SW 1271 (cell line): ENCODE measurements around the gene PRIMA1.

Experiments used
- DNase-seq, 2 experiments: peaks; one replicate each; lab custom pipeline; 2025; lab: John Stamatoyannopoulos, UW

PRIMA1 gene

DNA sequence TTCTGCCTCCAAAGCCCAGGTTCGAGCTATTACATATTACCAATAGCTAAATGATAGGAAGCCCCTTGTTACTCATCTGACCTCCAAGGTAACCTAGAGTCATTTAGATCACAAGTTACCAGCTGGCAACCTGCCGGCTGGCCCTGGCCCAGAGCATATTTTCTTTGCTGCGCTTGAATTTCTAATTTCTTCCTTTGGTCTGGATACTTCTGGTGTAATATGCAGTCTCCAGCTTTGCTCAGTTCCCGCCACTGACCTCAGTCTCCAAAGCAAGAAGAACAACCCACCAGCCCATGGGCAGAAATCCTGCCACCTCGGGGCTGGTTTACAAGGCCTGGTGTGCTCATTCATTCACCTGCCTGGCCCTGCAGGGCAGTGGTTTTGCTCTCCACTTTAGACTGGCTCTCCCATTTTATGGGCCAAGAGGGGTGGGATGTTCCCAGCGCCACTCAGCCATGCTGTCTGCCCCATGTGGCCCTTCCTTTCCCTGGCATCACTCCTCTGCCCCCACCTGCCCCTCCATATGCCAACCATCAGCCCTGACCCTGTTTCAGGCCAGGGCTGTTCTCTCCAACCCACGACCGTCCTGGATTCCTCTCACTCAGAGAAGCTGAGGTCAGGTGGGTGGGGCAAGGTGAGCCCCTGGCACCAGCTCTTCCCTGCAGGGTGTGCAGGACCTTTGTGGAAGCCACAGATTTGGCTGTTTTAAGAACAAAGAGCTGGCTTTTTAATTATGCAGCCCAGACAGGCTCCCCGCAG lies 76.0 kb downstream of the PRIMA1 start:
- no peak for DNase-seq

- no peak for DNase-seq
Measured at GRCh38 chr14:93709249-93709648, 79.0 kb downstream of the PRIMA1 start.

- DNase-seq: no peak
Measured at GRCh38 chr14:93708800-93709199, 79.5 kb downstream of the PRIMA1 start.

- DNase-seq: no peak
Measured at GRCh38 chr14:93708311-93708734, 80.0 kb downstream of the PRIMA1 start.

DNA sequence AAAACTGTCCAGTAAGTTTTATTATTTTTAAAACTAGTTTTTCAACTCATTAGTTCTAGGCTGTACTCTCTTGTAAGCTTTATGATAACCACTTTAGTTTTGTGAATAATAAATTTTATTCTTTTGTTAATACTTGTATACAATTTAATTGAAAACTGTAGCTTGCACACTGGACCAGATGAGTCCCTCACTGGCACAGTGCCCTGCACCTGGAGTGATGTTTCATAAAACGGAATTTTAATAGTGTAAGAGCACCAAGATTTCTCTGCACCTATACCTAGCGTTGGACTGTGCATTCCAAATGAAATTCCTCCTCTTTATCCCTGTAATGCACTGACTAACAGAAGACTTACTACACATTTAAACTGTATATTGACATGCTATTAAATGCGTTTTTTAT lies 80.8 kb downstream of the PRIMA1 start:
- DNase-seq: no peak

DNA sequence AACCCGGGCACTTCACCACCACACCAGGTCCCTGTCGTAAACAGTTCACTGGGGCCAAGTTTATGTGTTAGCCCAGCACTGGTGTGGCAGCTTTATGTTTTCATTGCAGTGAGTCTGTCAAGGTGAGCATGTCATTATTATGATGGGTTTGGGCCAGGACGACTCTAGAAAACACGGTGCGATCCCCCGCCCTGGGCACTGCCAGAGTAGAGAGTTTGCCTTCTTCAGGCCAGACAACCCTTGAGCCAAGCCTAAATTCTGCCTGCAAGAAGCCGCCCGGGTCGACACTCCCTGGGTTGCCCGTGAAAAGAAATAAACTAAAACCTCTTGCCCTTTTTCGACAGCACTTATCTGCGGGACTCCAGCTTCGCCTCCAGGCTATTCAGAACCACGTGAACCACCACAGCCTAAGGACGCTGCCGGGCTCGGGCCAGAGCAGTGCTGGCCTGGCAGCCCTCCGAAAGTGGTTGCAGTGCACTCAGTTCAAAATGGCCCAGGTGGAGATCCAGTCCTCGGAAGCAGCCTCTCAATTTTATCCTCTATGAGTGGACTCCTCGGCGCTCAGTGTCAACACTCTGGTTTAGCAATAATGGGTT lies 81.8 kb downstream of the PRIMA1 start:
- no peak for DNase-seq

DNA sequence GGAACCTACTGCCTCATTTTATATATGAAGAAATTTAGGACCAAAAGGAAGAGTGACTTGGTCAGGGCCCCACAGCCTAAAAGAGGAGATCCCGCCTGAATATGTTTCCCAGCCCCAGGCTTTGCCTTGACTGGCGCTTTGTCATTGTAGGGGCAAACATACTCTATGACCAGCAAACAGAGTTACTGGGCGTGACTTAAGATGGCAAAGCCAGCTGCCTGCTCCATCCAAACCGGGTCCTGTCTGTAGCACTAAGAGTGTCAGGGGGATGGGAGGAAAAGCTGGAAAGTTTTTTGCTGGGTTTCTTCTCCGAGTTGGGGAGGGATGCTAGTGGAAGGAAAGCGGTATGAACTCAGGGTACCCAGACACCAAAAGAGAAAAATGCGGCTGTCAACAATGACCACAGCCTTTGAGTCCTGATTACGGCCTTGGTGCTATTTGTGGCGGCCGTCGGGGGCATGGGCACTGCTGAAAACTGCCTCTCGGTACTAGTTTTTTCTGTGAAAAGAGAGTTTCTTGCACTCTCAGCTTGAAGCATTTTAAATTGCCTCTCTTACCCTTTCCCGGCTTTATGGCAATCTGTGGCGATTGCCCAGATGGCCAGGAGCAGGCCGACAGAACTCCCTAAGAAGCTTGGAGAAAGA lies 82.7 kb downstream of the PRIMA1 start:
- no peak for DNase-seq

DNA sequence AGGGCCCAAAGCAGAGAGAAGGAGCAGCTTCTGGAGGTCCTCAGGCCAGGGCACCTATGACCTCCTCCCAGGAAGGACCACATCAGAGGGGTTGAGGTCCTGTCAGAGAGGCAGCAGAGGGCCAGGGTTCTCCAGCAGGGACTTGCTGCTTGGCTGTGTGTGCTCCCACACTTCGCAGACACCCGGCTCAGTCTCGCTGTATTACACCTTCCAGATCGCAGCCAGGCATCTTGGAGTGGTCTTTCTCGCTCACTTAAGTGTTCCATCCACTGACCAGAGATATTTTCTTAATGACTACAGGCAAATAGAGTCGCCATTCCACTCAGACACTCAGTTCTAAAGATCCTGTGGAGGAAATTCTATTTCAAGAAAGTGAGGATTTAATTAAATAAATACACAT lies 84.3 kb downstream of the PRIMA1 start:
- no peak for DNase-seq

DNA sequence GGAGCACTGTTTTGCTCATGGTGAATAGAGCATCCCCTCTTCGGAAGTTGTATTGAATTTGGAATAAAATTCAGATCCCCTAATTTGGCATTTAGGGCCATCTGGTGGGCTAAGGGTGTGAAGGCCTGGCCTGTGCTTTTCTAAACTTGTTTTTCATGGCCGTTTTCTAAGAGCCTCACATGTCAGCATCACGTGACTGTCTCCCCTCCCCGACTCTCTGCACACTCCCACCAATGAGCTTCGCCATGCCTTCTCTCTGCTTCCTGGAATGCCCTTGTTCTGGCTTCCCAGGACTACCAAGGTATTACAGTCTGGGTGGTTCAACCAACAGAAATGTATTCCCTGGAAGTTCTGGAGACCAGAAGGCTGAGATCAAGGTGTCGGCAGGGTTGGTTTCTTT lies 85.3 kb downstream of the PRIMA1 start:
- DNase-seq: no peak

- no peak for DNase-seq
Measured at GRCh38 chr14:93701562-93701961, 86.7 kb downstream of the PRIMA1 start.

GRCh38 chr14:93700928-93701327 lies 87.4 kb downstream of the PRIMA1 start:
- DNase-seq: no peak

- DNase-seq: no peak
Measured at GRCh38 chr14:93693914-93694313, 94.4 kb downstream of the PRIMA1 start.

GRCh38 chr14:93691042-93691780 lies 97.1 kb downstream of the PRIMA1 start:
- DNase-seq: no peak

DNA sequence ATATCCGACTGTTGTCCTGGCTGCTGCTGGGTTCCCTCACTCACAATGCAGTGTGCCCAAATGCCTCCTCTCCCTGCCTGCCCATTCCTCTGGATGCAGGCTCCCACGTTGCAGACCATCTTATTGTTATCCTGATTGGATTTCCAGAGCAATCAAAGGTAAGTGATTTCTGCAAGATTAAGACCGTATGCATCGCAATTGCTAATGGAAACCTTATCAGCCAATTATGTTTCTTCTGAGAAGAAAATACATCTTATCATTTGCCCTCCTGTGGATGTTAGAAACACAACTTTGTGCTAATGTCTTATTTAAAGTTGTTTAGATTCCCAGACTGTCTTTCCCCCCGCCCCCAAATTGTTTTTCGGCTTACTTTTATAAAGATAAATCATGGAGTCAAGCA lies 98.1 kb downstream of the PRIMA1 start:
- no peak for DNase-seq

- DNase-seq: no peak
Measured at GRCh38 chr14:93688820-93689219, 99.5 kb downstream of the PRIMA1 start.

- DNase-seq: no peak
Measured at GRCh38 chr14:93688239-93688666, 100.0 kb downstream of the PRIMA1 start.

DNA sequence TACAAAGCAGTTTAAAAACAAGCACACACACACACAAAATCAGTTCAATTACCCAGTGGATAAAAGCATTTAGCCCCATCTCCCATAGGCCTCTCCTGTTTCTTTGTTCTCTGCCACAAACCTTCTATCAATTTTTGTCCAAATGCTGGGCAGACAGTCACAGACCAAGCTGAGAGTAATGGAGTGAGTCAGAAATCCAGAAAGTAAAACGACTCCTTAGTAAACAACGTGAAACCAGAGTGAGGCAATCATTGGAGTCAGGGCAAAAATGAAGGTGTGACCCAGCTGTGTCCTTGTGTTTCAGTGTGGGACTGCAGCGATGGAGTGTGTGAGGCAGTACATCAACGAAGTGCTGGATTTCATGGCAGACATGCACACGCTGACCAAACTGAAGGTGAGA lies 102.0 kb downstream of the PRIMA1 start:
- no peak for DNase-seq

DNA sequence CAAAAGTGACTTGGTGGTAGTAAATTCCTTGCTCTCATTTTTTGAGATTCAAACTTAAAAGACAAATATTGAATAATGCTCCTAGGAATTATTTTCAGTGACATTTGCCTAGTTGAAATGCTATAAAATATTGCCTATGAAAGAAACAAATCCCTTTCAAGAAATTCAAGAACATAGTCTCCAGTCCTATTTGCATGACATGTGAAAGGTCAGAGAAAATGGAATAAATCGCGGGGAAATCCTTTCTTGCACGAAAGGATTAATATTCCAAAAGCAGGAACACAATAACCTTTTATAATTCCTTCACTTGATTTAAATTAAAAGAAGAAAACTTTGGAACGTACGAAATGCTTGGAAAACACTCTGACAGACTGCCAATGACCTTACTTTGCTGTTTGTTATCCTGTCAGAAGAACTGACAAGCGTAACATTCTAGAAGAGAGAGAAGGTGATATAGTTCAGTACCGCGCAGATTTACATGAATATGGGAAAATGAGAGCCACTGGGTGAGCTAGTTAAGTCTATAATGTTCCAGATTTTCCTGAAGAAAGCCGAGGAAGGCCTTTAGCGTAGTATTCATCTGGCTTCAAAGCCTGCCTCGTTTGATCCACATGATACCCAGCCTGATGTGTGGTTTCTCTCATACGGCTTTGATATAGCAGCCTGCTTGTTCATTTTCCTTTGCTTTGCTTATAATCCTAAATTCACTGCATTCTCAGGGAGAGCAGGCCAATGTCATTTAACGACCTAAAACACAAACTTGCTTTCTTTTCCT lies 103.0 kb downstream of the PRIMA1 start:
- DNase-seq: no peak

GRCh38 chr14:93683226-93683625 lies 105.1 kb downstream of the PRIMA1 start:
- DNase-seq: no peak

GRCh38 chr14:93682459-93682858 lies 105.8 kb downstream of the PRIMA1 start:
- no peak for DNase-seq

DNA sequence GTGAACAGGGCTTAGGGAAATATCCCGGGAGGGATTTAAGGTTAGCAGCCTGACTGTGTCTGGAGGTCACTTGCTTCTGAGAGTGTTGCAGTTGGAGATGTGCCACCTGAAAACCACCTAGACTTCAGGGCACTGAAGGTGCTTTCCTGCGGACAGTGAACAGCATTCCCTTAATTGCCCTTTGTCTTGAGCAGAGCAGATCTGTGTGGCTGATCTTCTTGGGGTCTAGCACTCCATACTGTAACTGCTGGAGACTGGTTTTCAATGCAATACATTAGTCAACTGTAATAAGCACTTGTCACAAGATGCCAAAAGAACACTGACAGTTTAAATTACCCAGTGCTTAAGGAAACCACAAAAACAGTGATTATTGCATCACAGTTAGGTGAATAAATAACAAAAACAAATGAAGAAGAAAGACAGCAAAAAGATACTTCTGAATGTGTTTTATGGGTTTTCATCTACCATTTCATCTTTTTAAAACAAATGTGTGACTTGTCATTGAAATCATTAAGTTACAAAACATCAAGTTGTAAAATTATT lies 111.8 kb downstream of the PRIMA1 start:
- DNase-seq: no peak

- no peak for DNase-seq
Measured at GRCh38 chr14:93675651-93676050, 112.6 kb downstream of the PRIMA1 start.
